C4-2B (cell line): ENCODE measurements around the gene NF1.

Experiments
- H3K27ac ChIP-seq: fragments of 450-650 bp; 2 replicates; pipeline ENCODE4 v1.5.1; 2017
- CTCF ChIP-seq: fragments of 450-650 bp; conservative IDR thresholded peaks from 2 replicates; pipeline ENCODE4 v1.5.1; 2017; ENCODE audit warnings: mild to moderate bottlenecking
- ZFX ChIP-seq: fragments of 450-650 bp; IDR thresholded peaks from 2 replicates; pipeline ENCODE4 v1.6.1; 2017

The NF1 gene

GRCh38 chr17:31248986-31249834 is 154.4 kb downstream of the NF1 start:
- TF ChIP-seq CTCF (no peak), ZFX (no peak)
- H3K27ac ChIP-seq, result no peak overlapping the region

DNA sequence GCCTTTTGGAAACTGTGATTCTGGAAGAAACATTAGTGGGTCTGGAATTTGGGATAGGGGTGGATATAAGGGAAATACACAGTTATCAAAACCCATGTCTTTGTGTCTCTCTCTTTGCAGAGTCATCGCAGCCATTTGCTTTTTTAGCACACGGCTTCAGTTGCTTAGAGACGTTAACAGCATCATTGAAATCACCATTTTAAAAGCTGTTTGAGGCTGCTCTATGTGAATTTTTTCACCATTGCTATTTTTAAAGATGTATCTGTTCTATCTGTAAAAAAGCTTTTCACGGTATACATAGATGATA is 155.0 kb downstream of the NF1 start:
- TF ChIP-seq ZFX, result no peak
- no peak for TF ChIP-seq CTCF
- H3K27ac ChIP-seq, result no peak overlapping the region

DNA sequence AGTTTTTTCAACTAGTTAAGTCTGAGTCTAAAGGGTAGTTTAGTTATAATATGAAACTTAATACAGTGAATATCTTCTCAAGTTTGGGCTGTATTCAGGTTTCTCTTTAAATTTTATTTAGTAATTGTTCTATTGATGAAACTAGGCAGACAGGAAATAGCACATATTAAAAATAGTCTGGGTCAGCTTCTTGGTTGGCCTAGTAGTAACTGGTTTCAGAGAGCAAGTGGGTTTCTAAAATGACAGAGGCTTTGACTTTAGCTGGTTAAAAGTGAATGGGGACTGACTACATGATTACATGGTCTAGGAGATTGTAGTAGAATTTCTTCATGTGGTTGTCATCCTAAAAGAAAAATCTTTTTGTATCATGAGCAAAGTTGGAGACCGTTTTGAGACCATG is 155.5 kb downstream of the NF1 start:
- TF ChIP-seq CTCF (no peak), ZFX (no peak)
- no peak overlapping the region for H3K27ac ChIP-seq

GRCh38 chr17:31251105-31251969 is 156.6 kb downstream of the NF1 start:
- TF ChIP-seq ZFX, result no peak
- no peak for TF ChIP-seq CTCF
- no peak overlapping the region for H3K27ac ChIP-seq

DNA sequence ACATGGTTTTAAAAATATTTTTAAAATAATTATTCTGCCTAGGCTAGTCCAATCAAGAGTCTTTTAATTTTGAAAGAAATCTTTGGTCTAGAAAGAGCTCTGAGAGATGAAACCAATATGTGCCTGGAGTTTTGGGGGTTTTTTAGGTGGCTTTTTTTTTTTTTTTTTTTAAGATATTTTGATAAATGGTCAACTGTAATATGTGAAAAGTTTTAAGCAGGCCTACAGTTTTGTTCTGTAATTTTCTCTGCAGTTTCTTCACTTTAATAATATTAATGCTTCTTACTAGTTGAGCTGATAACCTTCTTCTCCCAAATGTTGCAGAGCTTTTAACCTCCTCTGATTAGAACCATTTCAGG is 157.2 kb downstream of the NF1 start:
- TF ChIP-seq CTCF (no peak), ZFX (no peak)
- no peak overlapping the region for H3K27ac ChIP-seq

DNA sequence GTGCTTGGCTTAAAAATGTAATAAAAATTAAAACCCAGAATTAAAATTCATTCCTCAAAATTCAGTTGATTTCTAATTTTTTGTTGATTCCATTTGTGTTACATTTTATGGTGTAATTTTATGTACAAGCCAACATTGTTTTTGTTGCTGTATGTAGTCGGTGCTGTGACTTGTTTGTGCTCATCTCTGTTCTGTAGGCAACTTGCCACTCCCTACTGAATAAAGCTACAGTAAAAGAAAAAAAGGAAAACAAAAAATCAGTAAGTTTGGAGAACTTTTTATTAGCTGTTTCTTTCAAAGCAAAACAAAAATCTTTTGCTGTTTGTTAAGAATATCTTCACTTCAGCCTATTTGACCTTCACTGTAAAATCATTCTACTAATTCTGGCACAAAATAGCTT is 158.0 kb downstream of the NF1 start:
- H3K27ac ChIP-seq, result no peak overlapping the region
- TF ChIP-seq ZFX (no peak), CTCF (no peak)

GRCh38 chr17:31254654-31255053 is 159.9 kb downstream of the NF1 start:
- no peak for TF ChIP-seq CTCF
- TF ChIP-seq ZFX, result no peak
- no peak overlapping the region for H3K27ac ChIP-seq
